Measurements from ENCODE around the gene PEPD.

PEPD gene

GRCh38 chr19:33395561-33396550 is 125.7 kb downstream of the PEPD start:
- no peak for DNase-seq (ENCODE audit: low read depth in 2 of 2)

DNA sequence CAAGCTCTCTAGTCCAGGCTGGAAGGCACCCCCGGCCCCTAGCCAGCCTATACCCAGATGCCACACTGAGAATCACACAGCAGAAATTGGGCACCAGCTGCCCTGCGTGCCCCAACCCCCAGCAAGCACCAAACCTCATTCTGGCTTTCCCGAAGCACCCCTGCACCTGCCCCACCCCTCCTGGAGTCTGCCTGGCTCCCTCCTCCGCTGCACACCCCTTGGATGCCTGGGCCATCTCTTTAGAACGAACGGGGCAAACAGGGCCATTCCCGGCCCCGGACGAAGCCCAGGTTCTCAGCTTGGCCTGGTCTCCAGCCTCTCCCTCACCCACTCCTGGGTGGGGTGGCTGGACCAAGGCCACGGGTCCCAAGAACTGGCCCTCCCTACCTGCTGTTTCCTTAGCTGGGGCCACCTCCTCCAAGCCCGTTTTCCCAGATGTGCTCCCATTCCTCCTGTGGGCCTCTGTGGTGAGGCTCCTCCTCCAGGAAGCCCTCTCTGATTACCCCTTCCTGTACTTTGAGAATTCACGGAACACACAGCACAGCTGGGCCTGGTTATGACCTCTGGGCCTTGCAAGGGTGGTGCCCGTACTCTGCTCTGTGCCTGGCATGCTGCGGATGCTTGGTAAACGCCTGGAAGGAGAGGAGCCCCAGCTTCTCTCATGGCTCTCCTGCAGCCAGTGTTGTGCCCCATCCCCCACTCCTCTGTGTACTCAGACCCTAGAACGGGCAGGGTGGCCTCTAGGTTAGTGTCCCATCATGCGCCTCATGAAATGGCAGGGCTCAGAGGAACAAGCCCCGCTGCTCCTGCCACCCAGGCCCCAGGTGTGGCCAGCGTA is 126.6 kb downstream of the PEPD start:
- DNase-seq (ENCODE audit: low read depth in 2 of 2) = no peak

DNA sequence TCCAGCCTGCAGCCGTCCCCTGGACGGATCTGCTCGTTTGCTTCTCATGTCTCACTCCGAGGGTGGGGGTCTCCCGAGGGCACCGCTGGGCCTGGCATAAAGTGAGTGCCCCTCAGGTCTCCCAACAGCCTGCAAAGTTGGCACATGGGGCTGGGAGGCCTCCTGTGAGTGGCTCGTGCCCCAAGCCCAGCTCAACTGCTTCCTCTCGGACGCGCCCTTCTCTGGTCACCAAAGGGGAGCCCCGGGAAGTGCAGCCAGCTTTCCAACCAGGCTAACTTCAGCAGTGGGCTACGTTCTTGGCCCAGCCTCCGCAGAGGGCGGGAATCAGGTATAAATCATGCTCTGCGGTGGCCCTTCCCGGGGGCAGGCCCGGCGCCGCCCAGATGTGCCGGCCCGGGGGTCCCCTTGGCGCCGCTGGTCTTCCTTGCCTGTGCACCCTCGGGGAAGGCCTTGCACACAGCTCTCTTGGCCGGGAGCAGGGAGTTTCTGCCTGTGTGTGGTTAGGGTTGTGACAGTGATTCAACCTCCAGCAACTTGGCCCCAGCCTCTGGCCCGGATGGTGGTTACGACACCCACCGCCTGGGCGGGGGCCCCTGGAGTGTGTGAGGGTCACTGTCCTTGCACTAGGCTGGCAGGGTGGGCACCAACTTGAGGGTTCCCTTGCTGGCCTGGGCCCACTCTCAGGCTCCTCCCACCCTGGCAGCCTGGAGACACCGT is 127.4 kb downstream of the PEPD start:
- DNase-seq (ENCODE audit: low read depth in 2 of 2) = no peak

DNA sequence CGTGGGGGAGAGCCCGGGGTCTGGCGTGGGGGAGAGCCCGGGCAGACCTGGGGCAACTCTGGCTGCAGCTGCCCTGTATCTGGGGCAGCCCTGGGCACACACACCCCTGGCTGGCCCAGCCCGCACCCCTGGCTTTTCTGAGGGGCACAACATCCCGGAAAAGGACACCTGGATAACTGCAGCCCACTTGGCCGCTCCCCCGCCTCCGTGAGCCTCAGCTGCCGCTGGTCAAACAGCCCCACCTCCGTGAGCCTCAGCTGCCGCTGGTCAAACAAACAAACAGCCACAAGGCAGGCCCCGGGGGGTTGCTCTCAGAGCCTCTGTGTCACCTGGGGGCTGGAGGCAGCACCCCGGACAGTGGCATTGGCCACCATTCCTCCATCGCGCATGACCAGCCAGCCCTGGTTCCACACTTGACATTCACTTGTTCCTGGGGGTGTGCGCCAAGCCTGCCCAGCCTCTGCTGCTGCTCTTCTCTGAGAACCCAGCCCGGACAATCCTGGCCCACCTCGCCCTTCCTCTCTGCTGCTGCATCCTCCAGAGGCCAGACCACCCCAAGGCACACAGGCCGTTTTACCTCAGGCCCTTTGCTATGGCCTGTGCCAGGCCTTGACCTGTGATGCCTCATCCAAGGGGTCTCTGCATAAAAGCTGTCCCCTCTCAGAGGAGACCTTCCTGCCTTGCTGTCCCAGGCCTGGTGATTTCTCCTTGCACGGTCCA is 128.1 kb downstream of the PEPD start:
- DNase-seq (ENCODE audit: low read depth in 2 of 2) = no peak

- no peak for DNase-seq (ENCODE audit: low read depth in 2 of 2)
Measured at GRCh38 chr19:33392341-33393285, 129.0 kb downstream of the PEPD start.

- DNase-seq (ENCODE audit: low read depth in 2 of 2) = no peak
Measured at GRCh38 chr19:33391631-33392249, 129.9 kb downstream of the PEPD start.

DNA sequence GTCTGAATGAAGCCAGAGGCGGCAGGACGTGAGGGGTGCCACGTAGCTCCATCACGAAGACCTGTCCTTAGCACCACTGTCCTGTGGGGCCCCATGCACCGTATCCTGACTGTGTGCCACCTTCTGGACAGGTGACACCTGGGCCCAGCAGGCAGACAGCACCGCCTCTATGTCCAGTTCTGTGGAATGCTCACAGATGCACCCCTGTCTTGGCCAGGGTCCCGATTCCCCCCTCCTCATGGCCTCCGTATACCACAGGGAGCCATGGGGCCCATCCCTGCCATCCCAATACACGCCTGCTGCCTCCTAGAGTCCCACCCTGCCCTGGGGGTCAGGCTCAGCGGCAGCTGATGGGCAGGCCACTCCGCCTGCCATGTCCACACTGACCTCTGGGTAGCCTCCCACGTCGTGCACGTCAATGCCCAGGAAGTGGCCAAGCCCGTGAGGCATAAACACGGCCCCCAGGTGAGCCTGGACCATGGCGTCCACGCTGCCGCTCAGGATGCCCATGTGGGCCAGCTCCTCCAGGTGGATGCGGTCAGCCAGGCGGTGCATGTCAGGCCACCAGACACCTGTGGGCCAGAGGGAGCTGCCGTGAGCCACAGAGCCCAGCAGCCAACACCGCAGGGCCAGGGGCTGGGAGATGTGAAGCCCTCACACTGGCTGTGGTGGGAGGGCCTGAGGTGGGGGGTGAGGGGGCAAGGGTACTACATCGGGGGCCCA is 130.5 kb downstream of the PEPD start:
- no peak for DNase-seq (ENCODE audit: low read depth in 2 of 2)

GRCh38 chr19:33390101-33390907 is 131.3 kb downstream of the PEPD start:
- no peak for DNase-seq (ENCODE audit: low read depth in 2 of 2)

DNA sequence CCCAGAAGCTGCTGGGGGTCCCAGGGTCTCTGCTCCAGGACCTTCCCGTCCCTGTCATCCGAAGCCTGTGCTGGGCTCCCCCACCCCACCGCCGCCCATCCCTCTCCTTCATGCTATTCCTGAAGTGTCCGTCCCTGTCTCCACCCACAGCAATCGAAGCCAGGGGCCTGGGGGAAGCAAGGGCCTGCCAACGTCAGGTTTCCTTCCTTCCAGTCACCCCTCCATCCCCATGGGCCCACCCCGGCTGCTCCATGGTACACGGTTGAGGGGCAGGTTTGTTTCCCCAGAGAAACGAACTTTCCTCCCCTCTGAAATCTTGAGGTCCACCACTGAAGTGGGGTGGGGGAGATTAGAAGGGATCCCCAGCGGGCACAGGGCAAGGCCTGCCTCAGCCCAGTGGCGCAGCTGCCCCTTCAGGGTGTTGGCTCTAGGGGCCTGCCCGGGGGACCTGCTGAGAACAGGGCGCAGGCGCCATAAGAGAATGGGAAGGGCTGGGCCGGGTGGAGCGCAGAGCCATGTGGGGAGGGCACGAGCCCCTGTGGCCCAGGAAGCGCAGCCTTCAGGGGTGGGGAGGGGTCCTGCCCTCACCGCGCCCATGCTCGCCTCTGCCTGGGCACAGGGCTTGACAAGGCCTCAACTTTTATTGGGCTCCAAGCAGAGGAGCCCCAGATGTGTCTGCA is 132.0 kb downstream of the PEPD start:
- DNase-seq (ENCODE audit: low read depth in 2 of 2) = no peak

GRCh38 chr19:33388725-33389420 is 132.7 kb downstream of the PEPD start:
- no peak for DNase-seq (ENCODE audit: low read depth in 2 of 2)

GRCh38 chr19:33388231-33388724 is 133.3 kb downstream of the PEPD start:
- no peak for DNase-seq (ENCODE audit: low read depth in 2 of 2)

DNA sequence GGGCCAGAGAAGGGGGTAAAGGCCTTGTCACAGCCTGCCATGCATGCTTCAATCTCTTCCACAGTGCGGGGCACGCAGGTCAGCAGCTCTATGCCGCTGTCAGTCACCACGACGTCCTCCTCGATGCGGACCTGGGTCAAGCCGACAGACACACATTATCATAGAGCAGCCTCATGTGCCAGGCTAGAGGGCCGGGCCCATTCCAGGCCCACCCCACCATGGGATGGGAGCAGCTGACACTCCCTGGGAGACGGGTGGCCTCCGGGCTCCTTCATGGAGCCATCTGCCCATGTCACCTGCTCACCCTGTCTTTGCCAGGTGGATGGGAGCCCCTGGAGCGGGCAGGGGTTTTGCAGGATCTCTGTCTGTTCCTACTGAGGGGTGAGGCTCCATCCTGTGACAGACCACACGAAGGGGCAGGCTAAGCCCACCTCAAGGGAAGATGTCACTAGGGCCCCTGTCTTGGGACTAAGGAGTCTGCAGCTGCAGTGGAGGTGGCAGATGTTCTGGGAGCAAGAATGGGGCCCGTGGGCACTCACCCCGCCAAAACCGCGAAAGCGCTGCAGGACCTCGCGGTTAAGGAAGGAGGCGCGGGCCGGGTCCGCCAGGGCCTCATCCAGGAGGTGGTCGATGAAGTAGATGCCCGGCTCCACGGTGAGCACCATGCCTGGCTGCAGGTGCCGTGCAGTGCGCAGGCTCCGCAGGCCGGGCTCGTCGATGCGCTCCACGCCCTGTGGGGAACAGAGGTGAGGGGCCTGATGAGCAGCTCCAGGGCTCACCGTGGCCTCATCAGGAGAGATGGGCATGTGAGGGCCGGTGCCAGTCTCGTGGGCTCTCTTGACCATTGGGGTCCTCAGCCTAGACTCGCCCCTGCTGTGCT is 134.0 kb downstream of the PEPD start:
- no peak for DNase-seq (ENCODE audit: low read depth in 2 of 2)

DNA sequence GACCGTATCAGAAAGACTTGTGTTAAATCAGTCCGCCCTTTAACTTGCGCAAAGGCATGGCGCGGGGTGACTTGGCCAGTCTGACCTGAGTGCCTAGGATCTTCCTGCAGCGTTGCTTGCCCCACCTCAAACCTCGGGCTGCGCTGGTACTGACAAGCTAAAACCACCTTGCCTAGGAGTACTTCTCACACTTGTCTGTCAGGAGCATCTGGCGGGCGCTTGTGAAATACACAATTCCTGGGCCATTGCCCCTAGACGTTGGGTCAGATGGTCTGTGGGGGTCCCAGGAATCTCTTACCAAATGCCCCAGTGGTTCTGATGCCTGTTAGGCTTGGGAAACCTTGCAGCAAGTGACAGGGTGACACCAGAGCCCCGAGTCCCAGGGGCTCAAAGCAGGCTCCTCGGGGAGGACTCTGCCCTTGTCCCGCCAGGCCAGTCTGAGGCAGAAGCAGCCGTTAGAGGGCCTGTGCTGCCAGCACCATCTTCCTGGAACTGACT is 135.2 kb downstream of the PEPD start:
- DNase-seq (ENCODE audit: low read depth in 2 of 2) = no peak

GRCh38 chr19:33385956-33386355 is 135.6 kb downstream of the PEPD start:
- DNase-seq (ENCODE audit: low read depth in 2 of 2) = no peak

DNA sequence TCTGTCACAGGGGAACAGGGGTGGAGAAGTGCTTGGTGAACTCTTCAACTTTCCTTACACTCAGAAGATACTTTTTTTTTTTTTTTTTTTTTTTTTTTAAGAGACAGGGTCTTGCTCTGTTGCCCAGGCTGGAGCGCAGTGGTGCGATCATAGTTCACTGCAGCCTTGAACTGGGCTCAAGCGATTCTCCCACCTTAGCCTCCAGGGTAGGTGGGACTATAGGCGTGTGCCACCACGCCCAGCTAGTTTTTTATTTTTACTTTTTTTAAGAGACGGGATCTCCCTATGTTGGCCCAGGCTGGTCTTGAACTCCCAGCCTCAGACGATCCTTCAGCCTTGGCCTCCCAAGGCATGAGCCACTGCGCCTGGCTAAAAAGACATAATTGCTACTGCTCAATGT is 136.6 kb downstream of the PEPD start:
- DNase-seq (ENCODE audit: low read depth in 2 of 2) = no peak
